ENCODE measurements around the gene LETMD1.
"Not testable (repeated sequence)": the region's sequence is repeated elsewhere in the genome, so short reads cannot be mapped to it uniquely, and the experiment has no call there.

LETMD1 gene, protein sequence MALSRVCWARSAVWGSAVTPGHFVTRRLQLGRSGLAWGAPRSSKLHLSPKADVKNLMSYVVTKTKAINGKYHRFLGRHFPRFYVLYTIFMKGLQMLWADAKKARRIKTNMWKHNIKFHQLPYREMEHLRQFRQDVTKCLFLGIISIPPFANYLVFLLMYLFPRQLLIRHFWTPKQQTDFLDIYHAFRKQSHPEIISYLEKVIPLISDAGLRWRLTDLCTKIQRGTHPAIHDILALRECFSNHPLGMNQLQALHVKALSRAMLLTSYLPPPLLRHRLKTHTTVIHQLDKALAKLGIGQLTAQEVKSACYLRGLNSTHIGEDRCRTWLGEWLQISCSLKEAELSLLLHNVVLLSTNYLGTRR

GRCh38 chr12:51047655-51048540 is at the start of gene LETMD1:
Gene LETMD1, plus strand, starts transcription at chr12:51048327. Its CDS starts 30 bp downstream, at chr12:51048357.
- DNase-seq (ENCODE audit: low read depth, low spot score), result peak; percentile 82

DNA sequence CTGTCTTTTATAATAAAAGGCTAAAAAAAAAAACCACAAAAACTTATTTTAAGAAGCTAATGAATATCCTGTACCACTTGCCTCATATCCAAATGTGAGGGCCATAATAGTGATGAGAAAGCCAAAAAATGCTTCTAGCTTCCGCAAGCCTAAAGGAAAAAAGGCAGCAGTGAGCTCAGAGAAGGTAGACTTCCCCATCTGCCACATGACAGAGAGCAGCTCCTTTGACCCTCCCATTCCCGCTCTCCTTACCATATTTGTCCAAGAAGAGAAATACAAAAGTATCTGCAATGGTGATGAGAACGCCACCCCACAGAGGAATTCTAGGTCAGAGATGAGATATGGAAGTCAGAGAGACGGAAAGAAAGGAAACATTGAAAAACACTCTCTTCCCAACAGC is 49.0 kb upstream of the LETMD1 start:
- no peak for DNase-seq (ENCODE audit: low read depth, low spot score)

- DNase-seq (ENCODE audit: low read depth, low spot score), result no peak
Observed at GRCh38 chr12:51000245-51000644, 47.9 kb upstream of the LETMD1 start.

DNA sequence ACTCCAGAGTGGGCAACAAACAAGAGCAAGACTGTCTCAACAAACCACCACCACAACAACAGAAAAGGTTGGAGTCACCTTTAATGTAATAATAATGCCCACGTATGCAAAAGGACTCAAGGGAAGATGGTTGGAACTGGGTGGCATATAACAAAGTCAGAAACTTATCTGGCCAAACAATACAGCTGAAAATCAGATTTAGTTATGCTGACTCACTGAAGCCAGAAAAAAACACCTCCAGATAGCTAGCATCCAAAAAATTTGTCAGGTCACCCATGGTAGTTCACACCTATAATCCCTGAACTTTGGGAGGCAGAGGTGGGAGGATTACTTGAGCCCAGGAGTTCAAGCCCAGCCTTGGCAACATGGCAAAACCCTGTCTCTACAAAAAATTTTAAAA is 46.3 kb upstream of the LETMD1 start:
- DNase-seq (ENCODE audit: low read depth, low spot score), result no peak

GRCh38 chr12:51004504-51004903 is 43.6 kb upstream of the LETMD1 start:
- no peak for DNase-seq (ENCODE audit: low read depth, low spot score)

DNA sequence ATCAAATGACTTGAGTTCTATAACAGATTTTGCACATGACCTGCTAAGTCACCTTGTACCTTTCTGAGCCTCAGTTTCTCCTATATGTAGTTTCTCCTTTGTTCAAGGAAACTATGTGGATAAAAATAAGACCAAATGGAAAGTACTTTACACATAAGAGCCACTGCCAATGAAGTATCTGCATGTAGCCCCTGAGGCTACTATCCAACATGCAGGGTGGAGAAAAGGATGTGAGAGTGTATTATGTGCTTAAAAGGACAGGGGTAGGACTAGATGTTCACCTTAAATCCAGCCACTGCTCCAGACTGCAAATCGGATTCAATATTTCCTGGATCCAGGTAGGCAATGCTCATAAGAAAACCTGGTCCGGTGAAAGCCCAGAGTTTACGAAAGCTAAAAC is 43.1 kb upstream of the LETMD1 start:
- no peak for DNase-seq (ENCODE audit: low read depth, low spot score)

DNA sequence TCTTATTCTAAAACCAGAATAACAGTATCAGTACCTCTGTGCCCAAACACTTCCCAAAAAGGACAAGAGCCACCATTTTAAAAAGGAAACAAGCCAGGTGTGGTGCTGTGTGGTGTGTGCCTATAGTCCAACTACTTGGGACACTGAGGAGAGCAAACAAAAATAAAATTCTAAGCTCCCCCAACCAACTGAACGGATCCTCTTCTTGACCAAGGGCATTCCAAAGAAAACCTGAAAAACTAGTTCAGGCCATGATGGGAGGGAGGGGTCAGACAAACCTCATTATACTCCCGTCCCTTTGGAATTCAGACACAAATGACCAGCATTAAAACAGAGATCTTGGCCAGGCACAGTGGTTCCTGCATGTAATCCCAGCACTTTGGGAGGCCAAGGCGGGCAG is 42.5 kb upstream of the LETMD1 start:
- no peak for DNase-seq (ENCODE audit: low read depth, low spot score)

- DNase-seq (ENCODE audit: low read depth, low spot score), result no peak
Observed at GRCh38 chr12:51008329-51009055, 39.6 kb upstream of the LETMD1 start.

DNA sequence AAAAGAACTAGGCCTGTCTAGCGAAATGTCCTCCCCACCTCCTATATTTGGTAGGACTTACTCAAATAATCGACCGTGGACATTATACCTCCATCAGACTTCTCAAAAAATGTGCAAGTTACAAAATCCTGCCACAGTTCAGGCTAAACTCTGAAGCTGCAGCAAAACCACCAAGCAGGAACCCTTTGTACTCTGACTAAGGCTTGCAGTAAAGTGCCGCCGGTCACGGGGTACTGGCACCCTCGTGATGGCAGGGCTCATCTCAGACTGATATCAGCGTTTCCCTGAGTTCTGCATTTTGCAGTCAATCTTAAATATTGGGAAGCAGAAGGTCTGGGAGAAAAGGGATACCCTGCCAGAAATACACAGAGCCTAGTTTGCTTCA is 39.1 kb upstream of the LETMD1 start:
- no peak for DNase-seq (ENCODE audit: low read depth, low spot score)

- no peak for DNase-seq (ENCODE audit: low read depth, low spot score)
Observed at GRCh38 chr12:51011955-51012354, 36.2 kb upstream of the LETMD1 start.

GRCh38 chr12:51012570-51013236 is 35.4 kb upstream of the LETMD1 start:
- DNase-seq (ENCODE audit: low read depth, low spot score), result no peak

GRCh38 chr12:51013441-51013840 is 34.7 kb upstream of the LETMD1 start:
- no peak for DNase-seq (ENCODE audit: low read depth, low spot score)

DNA sequence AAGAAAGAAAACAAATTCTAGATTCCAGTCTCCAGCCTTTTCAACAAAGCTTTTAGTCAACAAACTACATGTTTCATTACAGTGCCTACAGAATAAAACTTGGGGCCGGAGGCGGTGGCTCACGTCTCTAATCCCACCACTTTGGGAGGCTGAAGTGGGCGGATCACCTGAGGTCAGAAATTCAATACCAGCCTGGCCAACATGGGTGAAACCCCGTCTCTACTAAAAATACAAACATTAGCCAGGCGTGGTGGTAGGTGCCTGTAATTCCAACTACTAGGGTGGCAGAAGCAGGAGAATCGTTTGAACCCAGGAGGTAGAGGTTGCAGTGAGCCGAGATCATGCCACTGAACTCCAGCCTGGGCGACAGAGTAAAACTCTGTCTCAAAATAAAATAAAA is 33.7 kb upstream of the LETMD1 start:
- DNase-seq (ENCODE audit: low read depth, low spot score), result not testable (repeated sequence)

DNA sequence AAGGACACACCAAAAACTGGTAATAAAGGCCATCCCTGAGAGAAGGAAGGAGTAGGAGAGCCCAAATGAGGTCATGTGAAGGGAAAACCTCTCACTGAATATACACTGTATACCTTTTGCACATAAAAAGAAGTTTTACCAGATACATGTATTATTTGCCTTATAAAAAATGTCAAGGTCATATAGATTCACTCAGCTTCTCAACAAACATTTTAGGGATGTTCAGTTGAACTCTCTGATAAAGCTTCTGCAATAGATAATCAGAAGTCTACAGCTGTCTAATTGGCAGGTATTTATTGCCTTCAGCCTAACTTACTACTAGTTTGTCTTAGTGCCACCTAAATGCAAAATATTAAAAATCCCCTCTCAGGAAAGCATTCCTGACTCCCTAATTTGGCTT is 30.7 kb upstream of the LETMD1 start:
- no peak for DNase-seq (ENCODE audit: low read depth, low spot score)

GRCh38 chr12:51018956-51019355 is 29.2 kb upstream of the LETMD1 start:
- no peak for DNase-seq (ENCODE audit: low read depth, low spot score)

DNA sequence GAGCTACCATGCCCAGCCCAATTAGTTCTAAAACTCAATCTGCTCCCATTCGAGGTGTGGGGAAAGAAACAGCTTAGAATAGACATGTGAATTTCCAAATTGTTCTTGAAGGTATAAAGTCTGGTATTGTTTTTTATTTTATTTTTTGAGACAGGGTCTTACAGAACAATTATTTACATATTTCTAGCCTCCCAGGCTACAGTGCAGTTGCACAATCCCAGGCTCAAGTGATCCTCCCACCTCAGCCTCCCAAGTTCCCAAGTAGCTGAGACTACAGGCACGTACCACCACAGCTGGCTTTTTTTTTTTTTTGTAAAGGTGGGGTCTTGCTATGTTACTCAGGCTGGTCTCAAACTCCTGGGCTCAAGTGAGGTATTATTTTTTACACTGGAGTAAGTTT is 28.2 kb upstream of the LETMD1 start:
- DNase-seq (ENCODE audit: low read depth, low spot score), result no peak

- no peak for DNase-seq (ENCODE audit: low read depth, low spot score)
Observed at GRCh38 chr12:51020448-51021182, 27.5 kb upstream of the LETMD1 start.

- DNase-seq (ENCODE audit: low read depth, low spot score), result no peak
Observed at GRCh38 chr12:51021694-51022093, 26.4 kb upstream of the LETMD1 start.

DNA sequence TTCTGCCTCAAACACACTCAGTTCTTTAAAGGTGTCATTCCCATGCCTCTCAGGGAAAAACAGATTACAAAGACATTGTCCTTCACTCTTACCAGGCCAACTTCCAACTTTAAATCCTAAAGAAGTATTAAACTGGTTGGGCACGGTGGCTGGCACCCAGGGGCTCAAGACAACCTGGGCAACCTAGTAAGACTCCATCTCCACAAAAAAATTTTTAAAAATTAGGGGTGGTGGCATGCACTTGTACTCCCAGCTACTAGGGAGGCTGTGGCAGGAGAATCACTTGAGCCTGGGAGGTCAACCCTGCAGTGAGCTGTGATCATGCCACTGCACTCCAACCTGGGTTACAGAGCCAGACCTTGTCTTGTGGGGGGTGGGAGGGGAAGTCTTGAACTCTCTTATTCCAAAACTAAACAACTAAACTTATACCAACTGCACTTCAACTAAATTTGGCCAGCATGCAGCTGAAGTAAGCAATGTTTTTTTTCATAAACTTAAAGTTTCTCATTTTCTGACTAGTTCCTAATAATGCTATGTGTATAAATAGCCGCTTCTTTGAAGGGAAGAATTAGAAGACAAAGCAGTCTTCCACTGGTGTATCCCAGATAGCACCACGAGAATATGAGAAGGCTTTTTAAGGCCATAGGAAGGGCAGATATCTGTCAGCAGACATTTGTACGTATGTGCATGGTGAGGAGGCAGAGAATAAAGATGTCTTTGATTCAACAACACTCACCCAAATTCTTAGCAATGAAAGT is 24.3 kb upstream of the LETMD1 start:
- no peak for DNase-seq (ENCODE audit: low read depth, low spot score)

GRCh38 chr12:51025338-51025835 is 22.7 kb upstream of the LETMD1 start:
- DNase-seq (ENCODE audit: low read depth, low spot score), result no peak

All from activated CD4-positive, CD25-positive, alpha-beta regulatory T cell treated with anti-CD3 and anti-CD28 coated beads, Interleukin-2, amount 50 U/mL, for 16 hours (primary cell).